SK-N-SH (cell line): ENCODE data around the gene KCNIP4.

ENCODE experiments used
- FOXJ3 ChIP-seq: sonication (generic); formaldehyde crosslinking; IDR thresholded peaks from 2 replicates; pipeline ENCODE4 v1.5.1; 2020; ENCODE audit warnings: mild to moderate bottlenecking, missing genetic modification reagents
- GATA2 ChIP-seq: sonication (generic); formaldehyde crosslinking; IDR thresholded peaks from 2 replicates; pipeline ENCODE4 v1.5.0; 2020; ENCODE audit warnings: mild to moderate bottlenecking, missing genetic modification reagents
- POLR2AphosphoS5 ChIP-seq: IDR thresholded peaks from 2 replicates; pipeline ENCODE4 v1.6.1; 2012; ENCODE audit warnings: low read depth, low read length
- SMC3 ChIP-seq: IDR thresholded peaks from 2 replicates; pipeline ENCODE4 v1.6.1; 2012; ENCODE audit warnings: low read depth, low read length, improper control_type of control experiment
- TF ChIP-seq, protein P1 (sequence below): IDR thresholded peaks from 2 replicates; pipeline ENCODE4 v1.4.0; 2012; ENCODE audit warnings: low read depth
- TF ChIP-seq, protein P2 (sequence below): fragments of 200-600 bp; sonication (generic); IDR thresholded peaks from 2 replicates; pipeline ENCODE4 v1.6.1; 2017; ENCODE audit warnings: antibody characterized with exemption, mild to moderate bottlenecking, moderate library complexity
- TF ChIP-seq, protein P3 (sequence below): IDR thresholded peaks from 2 replicates; pipeline ENCODE4 v1.4.0; 2012; ENCODE audit warnings: low read depth, borderline replicate concordance

DNA sequence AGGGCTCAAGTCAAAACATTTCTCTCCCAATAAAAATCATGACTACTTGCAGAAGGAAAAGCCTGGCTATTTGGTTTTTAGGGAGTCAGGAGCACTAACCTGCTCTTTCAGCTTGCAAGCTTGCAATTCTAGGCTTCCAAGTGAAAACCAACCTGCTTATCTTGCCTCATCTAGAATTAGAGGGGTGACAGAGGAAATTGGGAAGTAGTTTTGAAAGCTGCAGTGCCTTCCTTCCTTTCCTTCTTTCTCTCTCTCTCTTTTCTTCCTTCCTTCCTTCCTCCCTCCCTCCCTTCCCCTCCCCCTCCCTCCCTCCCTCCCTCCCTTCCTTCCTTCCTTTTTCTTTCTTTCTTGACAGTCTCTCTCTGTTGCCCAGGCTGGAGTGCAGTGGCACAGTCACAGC lies 417.5 kb downstream of the KCNIP4 start:
- TF ChIP-seq, protein P1, sequence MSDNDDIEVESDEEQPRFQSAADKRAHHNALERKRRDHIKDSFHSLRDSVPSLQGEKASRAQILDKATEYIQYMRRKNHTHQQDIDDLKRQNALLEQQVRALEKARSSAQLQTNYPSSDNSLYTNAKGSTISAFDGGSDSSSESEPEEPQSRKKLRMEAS: no peak
- TF ChIP-seq SMC3: no peak
- TF ChIP-seq, protein P2, sequence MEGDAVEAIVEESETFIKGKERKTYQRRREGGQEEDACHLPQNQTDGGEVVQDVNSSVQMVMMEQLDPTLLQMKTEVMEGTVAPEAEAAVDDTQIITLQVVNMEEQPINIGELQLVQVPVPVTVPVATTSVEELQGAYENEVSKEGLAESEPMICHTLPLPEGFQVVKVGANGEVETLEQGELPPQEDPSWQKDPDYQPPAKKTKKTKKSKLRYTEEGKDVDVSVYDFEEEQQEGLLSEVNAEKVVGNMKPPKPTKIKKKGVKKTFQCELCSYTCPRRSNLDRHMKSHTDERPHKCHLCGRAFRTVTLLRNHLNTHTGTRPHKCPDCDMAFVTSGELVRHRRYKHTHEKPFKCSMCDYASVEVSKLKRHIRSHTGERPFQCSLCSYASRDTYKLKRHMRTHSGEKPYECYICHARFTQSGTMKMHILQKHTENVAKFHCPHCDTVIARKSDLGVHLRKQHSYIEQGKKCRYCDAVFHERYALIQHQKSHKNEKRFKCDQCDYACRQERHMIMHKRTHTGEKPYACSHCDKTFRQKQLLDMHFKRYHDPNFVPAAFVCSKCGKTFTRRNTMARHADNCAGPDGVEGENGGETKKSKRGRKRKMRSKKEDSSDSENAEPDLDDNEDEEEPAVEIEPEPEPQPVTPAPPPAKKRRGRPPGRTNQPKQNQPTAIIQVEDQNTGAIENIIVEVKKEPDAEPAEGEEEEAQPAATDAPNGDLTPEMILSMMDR: no peak
- TF ChIP-seq POLR2AphosphoS5: no peak
- TF ChIP-seq FOXJ3 (CRISPR knock-in tag): no peak
- TF ChIP-seq GATA2 (CRISPR knock-in tag): no peak
- TF ChIP-seq, protein P3, sequence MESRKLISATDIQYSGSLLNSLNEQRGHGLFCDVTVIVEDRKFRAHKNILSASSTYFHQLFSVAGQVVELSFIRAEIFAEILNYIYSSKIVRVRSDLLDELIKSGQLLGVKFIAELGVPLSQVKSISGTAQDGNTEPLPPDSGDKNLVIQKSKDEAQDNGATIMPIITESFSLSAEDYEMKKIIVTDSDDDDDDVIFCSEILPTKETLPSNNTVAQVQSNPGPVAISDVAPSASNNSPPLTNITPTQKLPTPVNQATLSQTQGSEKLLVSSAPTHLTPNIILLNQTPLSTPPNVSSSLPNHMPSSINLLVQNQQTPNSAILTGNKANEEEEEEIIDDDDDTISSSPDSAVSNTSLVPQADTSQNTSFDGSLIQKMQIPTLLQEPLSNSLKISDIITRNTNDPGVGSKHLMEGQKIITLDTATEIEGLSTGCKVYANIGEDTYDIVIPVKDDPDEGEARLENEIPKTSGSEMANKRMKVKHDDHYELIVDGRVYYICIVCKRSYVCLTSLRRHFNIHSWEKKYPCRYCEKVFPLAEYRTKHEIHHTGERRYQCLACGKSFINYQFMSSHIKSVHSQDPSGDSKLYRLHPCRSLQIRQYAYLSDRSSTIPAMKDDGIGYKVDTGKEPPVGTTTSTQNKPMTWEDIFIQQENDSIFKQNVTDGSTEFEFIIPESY: no peak
